HG02852 (cell line): ENCODE measurements around the gene DDX27.

Experiments
- ATAC-seq: cut with Tn5 transposase; IDR thresholded peaks from one replicate; pipeline ENCODE4 v1.9.1; 2021; ENCODE audit warnings: mild to moderate bottlenecking, moderate library complexity; ENCODE audit not compliant: unreplicated experiment

DDX27 gene

DNA sequence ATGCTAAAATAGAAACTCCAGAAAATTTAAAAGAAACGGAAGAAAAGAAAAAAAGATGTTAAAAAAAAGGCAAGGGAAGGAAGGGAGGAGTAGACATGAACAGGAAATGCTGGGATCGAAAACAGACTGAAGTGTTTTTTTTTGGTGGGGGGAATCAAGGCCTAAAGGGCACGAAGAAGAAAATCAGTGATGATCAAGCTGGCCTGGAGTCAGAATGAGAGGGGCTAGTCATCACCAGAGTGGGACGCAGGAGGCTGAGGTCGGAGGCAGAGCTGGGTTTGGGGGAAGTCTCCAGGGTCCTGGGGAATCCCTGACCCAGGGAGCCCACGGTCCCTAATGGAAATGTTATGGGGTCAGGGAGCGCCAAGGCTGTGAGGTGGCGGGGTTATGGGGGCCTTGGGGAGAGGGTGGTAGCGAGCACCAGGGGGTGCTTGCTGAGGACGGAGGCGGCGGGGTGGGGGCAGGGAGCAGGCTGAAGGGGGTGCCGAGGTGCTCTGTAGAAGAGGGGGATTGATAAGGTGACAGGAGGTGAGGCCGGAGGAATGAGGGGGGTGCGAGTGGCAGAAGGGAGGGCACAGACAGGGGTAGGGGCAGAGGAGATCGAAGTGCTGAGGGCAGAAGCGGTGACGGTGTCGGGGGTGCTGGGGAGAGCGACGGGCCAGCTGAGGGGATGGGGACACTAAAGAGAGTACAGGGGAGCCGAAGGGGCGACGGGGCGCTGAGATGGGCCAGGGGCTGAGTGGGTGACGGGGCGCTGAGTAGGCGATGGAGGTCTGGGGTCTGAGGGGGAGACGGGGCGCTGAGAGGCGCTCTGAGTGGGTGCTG, 58.0 kb downstream of the DDX27 start:
- no peak for ATAC-seq

DNA sequence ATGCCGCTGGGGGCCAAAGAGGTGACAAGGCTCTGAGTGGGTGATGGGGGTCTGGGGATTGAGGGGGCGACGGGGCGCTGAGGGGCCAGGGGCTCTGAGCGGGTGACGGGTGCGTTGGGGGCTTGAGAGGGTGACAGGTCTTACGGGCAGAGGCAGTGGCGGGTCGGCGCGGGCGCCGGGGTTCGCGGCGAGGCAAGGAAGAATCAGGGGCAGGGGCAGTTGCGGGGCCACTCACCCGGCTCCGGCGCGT, 58.5 kb downstream of the DDX27 start:
- ATAC-seq, result no peak

DNA sequence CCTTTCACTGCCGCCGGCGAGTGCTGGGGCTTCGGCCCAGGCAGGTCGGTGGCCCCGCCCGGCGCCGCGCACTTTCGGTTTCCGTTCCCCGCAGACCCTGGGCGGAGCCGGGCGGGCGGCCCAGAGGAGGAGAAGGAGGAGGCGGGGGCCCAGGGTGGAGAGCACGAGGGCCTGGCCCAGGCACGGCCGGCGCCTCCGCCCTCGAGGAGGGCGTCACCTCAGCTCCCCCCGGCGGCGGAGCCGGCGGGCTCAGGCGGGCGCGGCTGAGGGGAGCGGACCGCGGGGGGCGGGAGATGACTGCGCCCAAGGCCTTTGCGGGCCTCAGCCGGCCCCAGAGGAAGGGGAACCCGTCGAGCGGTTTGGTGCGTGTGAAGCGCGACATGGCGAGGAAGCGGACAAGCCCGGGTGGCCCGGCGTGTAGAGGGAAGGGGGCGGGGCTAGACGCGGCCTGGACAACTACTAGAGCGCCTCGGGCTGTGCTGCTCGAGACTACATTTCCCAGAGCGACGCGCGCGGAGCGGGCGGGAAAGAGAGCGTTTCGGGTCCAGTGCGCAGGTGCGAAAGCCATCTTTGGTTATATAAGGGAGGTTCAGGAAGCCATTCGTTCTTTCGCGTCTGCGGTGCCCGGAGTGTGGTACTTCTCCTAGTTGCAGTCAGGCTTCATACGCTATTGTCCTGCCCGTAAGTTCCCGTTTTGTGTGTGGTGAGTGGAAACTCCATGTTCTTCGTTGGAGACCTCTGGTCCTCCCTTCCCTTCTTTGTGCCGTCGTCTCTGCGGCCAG, 59.0 kb downstream of the DDX27 start, which contains the start of gene ZNFX1:
TSS of gene ZNFX1 (minus strand) at position 22 of the 782 bp plus-strand sequence. CDS start 2,218 bp downstream, outside the sequence.
- peak; percentile 88 for ATAC-seq

DNA sequence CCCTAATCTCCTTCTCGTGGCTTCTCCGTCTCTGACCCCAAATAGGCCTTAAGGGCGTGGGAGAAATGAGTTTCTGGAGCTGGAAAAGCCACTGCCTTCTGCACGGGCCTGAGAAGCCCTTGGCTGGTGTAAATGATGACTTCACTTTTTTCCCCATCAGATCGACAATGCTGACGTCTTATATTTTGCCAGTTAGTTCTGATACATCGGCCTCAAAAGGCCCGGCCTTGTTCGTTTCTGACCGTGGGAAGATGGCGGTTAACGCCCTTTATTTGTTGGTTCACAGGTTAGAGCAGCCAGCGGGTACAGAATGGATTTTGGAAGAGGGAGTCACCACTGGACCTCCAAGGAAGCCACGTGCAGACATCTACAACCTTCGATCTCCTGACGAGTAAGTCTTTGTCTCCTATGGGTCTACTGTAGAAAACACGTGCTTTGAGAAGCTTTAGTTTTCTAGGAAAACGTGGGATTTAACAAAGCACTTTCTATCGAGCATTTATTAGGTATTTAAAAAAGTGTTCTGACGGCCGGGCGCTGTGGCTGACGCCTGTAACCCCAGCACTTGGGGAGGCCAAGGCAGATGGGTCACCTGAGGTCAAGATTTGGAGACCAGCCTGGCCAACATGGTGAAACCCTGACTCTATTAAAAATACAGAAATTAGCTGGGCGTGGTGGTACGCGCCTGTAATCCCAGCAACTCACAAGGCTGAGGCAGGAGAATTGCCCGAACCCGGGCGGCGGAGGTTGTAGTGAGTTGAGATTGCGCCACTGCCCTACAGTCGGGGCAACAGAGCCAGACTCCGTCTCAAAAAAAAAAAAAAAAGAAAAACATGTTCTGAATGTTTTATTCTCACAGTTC, 59.8 kb downstream of the DDX27 start:
- ATAC-seq, result no peak

DNA sequence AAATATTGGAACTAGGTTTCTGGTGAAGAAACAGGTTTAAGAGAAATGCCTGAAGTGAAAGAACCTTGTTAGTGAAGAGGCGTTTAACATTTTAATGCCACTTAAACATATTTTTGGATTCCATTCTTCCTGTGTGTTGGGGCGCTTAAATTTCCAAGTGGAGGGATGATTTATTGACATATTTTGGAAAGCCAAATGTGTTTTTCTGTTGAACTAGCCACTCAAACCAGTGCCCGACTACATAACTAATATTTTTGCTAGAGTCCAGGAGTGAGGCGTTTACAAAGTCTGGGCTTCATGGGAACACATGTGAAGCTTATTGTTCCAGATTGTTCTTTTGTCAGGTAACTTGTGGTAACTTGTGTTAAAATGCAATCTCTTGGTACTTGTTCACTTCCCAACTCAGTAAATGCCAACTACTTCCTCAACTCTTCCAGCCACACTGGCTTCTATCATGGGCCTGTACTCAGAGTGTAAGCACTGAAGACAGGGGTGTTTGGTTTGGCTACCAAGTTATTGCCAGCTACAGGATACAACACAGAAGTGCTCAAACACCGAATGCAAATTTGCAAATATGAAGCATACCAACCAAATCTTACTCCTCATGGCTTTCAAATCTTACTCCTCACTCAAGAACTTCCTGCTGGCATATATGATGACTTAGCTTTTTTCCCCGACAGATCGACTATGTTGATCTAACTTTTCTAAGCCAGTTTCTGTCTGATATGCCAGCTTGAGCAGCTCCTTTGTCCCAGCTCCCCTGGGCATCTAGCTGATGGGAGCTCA, 60.7 kb downstream of the DDX27 start:
- ATAC-seq, result no peak

DNA sequence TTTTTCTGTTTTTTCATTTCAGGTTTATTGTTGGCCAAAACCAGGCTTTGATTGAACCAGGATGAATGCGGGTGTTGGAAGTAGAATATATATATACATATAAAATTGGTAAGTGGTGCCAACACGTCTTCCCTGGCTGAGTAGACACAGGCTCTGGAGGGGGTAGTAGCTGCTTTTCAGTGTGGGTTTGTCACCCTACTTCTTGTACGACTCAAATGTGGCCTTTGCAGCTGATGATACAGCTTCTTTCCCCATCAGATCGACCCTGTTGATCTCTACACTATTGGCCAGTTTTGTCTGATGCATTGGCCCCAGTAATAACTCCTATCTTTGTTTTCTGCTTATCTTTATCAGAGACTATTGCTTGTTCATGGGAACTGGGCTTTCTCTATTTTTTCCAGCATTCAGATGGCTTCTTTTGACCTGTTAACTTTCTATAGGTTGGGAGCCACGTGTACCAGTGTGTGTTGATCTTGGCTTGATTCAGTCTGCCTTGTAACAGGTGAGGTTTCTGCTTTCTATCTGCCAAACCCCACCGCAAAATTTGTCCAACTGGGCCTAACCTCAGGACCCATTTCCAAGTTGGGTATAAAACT, 61.3 kb downstream of the DDX27 start:
- ATAC-seq, result no peak

DNA sequence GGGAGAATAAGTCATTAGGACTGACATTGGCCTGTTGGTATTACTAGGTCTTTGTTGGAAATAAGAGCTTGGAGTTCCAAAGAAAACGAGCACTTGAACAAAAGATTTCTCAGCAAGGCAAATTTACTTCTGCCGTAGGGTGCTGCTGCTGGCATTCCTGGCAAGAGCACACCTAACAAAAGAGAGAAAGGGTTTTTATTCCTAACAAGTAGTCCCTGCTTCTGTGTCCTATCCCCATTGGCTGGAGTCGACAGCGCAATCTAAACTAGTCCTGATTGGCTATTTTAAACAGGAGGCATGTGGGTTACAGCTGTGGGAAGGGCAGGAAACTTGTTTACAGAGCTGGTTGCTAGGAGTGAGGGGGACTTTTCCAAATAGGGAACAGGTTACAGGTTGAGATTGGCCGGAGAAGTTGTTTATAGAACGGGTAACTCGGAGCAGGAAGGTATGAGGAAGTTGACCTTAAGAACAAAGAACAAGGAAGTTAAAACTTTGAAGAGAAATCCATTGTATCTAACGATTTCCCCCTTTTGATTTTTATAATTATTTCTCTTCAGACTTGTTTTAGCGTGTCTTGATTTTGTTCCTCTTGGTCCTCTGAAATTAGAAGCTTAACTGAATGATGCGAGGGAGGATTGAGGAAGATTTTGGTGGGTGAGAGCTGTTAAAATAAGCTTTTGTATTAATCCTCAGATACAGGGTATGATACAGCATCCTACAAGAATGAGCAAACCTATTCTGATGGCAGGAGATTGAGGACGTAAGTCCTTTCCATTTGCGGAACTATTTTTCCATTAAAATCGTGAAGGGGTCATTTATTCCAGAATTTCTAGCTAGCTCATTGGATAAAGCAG, 62.1 kb downstream of the DDX27 start:
- no peak for ATAC-seq

DNA sequence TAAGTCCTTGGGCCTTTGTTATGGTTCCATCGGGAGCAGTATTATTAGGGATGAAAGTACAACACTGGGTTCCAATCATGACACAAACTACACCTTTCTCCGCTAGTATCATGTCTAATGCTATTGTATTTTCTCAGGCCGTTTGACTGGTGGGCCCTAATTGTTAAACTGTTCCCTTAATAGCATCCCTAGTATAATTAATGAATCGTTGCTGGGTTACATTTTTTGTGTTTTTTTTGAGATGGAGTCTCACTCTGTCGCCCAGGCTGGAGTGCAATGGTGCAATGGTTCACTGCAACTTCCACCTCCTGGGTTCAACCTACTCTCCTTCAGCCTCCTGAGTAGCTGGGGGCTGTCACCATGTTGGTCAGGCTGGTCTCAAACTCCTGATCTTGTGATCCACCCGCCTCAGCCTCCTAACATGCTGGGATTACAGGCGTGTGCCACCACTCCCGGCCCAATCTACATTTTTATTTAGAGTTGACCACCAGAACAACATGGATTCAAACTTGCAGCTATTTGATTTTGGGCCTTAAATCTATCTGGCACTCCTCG, 62.8 kb downstream of the DDX27 start:
- ATAC-seq, result no peak

DNA sequence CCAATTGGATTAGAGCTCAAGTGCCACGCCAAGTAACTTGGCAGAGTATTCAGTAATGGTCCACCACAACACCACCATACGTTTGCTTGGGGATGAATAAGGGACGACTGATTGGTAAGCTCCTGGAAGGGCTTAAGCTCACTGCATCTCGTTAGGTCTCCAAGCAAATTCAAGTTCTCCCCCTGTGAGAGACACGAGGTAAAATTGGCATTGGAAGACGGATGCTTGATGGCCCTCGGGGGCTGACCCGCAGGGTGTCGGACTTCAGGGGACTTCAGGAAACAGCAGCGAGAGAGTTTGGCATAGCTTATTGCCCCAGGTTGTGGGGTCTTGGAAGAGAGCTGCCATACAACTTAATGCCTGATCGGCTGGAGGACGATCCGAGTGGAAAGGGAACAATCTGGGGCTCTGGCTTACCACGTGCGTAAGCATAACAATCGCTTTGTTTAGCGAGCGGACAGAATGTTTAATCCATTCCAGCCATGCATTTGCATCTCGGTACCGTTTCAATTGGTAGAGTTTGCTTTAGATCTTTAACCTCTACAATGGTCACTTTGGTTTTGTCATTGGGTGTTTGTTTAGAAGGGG, 63.5 kb downstream of the DDX27 start:
- ATAC-seq, result no peak

DNA sequence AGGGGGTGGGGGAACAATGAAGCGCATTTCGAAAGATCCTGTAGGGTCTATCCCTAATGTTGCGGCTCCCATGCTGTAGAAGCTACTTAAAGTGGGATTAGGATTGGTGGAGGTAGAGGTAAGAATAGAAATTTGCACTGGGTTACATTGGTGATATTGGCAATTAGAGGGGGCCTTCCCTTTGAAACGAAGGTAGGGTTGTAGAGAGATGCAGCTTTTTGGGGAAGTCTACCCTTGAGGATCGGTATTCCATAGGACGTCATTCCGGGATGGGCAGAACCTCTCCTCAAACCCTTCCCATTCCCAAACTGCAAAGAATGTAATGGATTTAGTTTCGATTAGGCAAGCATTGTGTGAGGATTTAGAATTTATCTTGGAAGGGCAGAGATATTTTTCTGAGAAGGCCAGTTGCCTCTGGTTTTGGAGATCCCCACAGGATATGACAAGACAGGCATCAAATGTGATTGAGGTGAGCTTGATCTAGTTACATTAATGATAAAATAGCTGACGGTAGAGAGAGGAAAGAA, 64.0 kb downstream of the DDX27 start:
- no peak for ATAC-seq

DNA sequence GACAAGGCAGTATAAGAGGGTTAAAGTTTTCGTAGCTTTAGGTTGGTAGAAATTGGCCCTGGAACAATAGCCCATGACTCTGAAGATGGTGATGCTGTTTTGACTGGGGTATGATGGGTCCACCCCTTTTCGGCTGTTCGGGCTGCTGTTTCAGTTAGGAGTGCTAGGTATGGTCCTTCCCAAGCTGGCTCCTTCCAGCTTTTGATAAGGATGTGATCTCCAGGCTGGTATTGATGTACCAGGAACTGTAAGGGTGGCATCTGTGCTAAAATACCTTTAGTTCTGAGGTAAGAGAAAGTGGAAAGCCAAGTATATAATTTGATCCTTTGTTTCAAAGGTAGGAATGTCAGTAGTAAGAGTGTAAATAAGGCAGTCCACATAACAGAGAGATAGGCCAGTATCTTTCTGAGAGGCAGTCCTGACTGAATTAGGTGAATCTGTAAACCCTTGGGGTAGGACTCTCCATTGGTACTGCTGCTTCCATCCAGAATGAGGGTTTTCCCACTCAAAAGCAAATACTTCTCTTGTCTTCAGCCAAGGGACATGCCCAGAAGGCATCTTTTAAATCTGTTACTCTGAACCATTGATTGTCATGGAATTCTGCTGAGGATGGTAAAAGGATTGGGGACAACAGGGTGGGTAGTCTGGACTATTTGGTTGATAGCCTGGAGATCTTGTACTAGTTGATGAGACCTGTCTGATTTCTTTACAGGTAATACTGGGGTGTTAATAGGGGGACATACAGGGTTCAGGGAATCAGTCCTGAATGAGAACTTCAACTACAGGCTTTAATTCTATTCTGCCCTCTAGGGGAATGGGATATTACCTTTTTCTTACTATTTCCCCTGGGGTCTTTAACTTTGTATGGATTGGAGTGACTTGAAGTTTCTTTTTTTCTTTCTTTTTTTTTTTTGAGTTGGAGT, 64.7 kb downstream of the DDX27 start:
- no peak for ATAC-seq

DNA sequence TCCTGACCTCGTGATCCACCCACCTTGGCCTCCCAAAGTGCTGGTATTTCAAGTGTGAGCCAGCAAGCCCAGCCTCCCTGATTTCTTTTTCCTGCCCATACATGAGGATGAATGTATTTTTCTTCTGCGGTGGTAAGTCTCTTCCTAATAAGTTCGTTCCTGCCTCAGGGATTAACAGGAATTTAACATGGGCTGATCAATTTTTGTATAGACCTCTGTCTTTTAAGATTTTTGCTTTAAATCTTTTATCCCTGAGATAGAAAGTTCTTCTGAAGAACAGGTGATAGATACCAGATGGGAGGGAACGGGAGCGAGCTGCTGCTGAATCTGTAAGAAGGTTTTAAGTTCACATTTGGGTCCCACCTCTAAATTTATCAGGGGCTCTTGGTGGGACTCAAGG, 65.6 kb downstream of the DDX27 start:
- ATAC-seq, result no peak

DNA sequence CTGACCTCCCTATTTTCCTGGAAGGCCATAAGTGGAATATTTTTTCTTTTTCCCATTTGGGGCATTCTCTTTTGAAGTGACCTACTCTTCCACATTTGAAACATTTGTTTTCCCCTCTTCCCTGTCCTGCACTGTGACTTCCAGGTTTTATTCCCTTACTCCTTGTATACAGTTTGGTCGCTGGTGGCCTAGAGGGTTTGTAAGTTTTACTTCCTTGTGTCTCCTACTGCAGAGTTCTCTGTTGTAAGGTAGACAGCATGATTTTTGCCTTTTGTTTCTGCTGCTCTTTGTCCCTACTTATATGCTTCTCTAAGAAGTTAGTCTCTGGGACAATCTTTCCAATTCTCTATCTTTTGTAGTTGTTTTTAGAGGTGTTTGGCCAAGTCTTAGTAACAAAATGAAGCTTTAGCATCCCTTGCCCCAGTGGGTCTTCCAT, 66.0 kb downstream of the DDX27 start:
- no peak for ATAC-seq

DNA sequence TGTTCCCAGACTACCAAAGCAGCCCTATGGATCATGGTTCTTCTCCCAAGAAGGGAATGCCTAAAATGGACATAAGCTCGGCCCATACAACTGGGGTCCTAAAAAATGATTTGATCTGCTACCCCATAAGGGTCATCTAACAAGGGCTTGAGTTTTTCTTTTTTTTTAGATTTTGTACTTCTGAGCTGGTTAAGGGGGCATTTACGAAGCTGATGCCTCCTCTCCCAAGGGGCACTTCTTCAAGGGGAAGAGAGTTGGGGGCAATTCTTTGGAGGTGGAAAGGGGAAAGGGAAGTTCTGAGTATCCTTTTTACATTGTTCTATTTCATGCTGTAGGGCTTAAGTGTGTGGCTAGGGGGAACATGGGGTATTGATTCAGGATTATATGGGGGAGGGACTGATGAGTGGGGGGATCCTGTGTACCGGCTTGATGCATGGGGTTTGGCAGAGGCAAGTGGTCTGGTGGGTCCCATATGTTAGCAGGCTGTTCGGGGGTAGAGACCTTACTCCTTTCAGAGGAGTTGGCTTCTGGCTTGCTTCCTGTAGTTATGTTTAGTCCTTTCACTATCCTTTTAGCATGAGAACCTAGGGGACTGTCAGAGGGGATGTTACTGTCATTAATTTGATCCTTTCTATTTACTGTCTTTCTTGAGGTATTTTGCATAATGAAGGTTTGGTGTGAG, 66.7 kb downstream of the DDX27 start:
- ATAC-seq, result no peak

DNA sequence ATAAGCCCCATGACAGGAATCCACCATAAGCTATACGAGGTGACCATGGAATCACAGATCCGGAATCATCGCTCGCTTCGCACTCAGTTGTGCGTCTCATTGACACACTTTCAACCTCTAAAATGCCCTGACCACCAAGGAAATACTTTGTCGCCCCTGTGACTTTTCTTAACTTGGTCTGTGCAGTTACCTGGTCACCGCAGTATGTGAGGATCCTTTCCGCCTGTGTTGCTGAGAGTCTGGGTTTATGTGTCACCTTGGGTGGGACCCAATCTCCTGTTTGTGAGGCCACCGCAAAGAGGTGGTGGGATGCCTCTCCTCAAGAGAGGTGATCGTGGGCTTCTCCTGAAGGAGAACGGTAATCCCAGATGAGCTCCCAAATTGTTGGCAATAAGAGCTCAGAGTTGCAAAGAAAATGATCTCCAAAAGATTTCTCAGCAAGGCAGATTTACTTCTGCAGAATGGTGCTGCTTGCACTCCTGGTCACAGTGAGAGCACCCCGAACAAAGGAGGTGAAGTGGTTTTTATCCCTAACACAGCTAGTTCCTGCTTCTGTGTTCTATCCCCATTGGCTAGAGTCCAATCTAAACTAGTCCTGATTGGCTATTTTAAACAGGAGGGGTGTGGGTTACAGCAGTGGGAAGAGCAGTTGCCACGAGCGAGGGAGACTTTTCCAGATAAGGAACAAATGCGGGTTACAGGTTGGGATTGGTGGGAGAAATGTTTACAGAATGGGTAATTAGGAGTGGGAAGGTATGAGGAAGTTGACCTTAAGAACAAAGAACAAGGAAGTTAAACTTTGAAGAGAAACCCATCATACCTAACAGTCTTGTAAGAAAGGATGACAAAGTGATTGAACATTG, 67.7 kb downstream of the DDX27 start:
- no peak for ATAC-seq
